ENCODE data around the gene INO80. TPM values are rescaled to one million over a fixed set of nuclear protein-coding genes. Genes with fewer than 3 reads are reported as not detected.

Gene INO80
- total RNA-seq, 4 donors from 2014 or later, result 25.5 to 33.0 (median 27.8) TPM

- TF ChIP-seq POLR2A (IDR thresholded peaks at IDR 0.05) (no peak), CTCF (IDR thresholded peaks at IDR 0.05 in 4 of 5, conservative IDR thresholded peaks at IDR 0.05 in 1 of 5) (no peak)
- intact Hi-C loops (cut with DNase I; ENCODE audit: low total_unique reads) (no loop called here), in situ Hi-C loops (cut with MboI; ENCODE audit: low sequenced_read_pairs in 4 of 4) (no loop called here)
- H3K27ac ChIP-seq, result no peak overlapping the region
- H3K4me1 ChIP-seq, result no peaks in the 10 kb centered on the region
- H3K27me3 ChIP-seq, result no peaks in the 10 kb centered on the region
- ATAC-seq, result no peak
- DNase-seq, result no peak
- H3K36me3 ChIP-seq, result peaks cover 0 to 98% of the 10 kb centered on the region in 2 donors
- H3K4me3 ChIP-seq, result no peak overlapping the region
- no peaks in the 10 kb centered on the region for H3K9me3 ChIP-seq
These were observed 131.7 kb downstream of the INO80 start for GRCh38 chr15:40984406-40984805.

GRCh38 chr15:40982855-40983254, 133.2 kb downstream of the INO80 start:
- H3K4me1 ChIP-seq, result no peaks in the 10 kb centered on the region
- no peaks in the 10 kb centered on the region for H3K9me3 ChIP-seq
- TF ChIP-seq CTCF (IDR thresholded peaks at IDR 0.05 in 4 of 5, conservative IDR thresholded peaks at IDR 0.05 in 1 of 5) (no peak), POLR2A (IDR thresholded peaks at IDR 0.05) (no peak)
- ATAC-seq, result no peak
- intact Hi-C loops (cut with DNase I; ENCODE audit: low total_unique reads) (no loop called here), in situ Hi-C loops (cut with MboI; ENCODE audit: low sequenced_read_pairs in 4 of 4) (no loop called here)
- H3K27me3 ChIP-seq, result no peaks in the 10 kb centered on the region
- DNase-seq, result no peak
- H3K27ac ChIP-seq, result no peak overlapping the region
- H3K36me3 ChIP-seq, result peaks cover 0 to 100% of the 10 kb centered on the region in 2 donors
- H3K4me3 ChIP-seq, result no peak overlapping the region

GRCh38 chr15:40981186-40981585, 134.9 kb downstream of the INO80 start:
- Histone ChIP-seq H3K9me3 (no peaks in the 10 kb centered on the region), H3K4me1 (peaks cover 0 to 5% of the 10 kb centered on the region in 2 donors), H3K36me3 (peaks cover 0 to 100% of the 10 kb centered on the region in 2 donors), H3K27me3 (no peaks in the 10 kb centered on the region), H3K4me3 (no peak overlapping the region), H3K27ac (no peak overlapping the region)
- DNase-seq, result no peak
- intact Hi-C loops (cut with DNase I; ENCODE audit: low total_unique reads) (no loop called here), in situ Hi-C loops (cut with MboI; ENCODE audit: low sequenced_read_pairs in 4 of 4) (no loop called here)
- no peak for TF ChIP-seq POLR2A (IDR thresholded peaks at IDR 0.05)
- TF ChIP-seq CTCF (IDR thresholded peaks at IDR 0.05 in 4 of 5, conservative IDR thresholded peaks at IDR 0.05 in 1 of 5), result no peak
- ATAC-seq, result no peak

GRCh38 chr15:40978562-40978961, 137.5 kb downstream of the INO80 start:
- ATAC-seq, result no peak
- in situ Hi-C loops (cut with MboI; ENCODE audit: low sequenced_read_pairs in 4 of 4), result no loop called here
- no peak overlapping the region for H3K4me3 ChIP-seq

More at GRCh38 chr15:40978562-40978961, 137.5 kb downstream of the INO80 start:
- peaks cover 0 to 89% of the 10 kb centered on the region in 2 donors for H3K36me3 ChIP-seq
- TF ChIP-seq CTCF (IDR thresholded peaks at IDR 0.05 in 4 of 5, conservative IDR thresholded peaks at IDR 0.05 in 1 of 5) (no peak), POLR2A (IDR thresholded peaks at IDR 0.05) (no peak)
- DNase-seq, result no peak
- H3K27ac ChIP-seq, result no peak overlapping the region
- H3K27me3 ChIP-seq, result no peaks in the 10 kb centered on the region
- H3K4me1 ChIP-seq, result peaks cover 4 to 13% of the 10 kb centered on the region in 2 donors
- intact Hi-C loops (cut with DNase I; ENCODE audit: low total_unique reads), result loop anchor here (5.0 kb wide), 1 partner anchor 36 kb away; no protein-coding TSS in a partner anchor
- no peaks in the 10 kb centered on the region for H3K9me3 ChIP-seq
